GM23338 (cell line): ENCODE results near the gene CLIP1. TPM values are rescaled to one million over a fixed set of nuclear protein-coding genes. Genes with fewer than 3 reads are reported as not detected.

ENCODE experiments used
- ATAC-seq: fragments of 200-7000 bp; cut with Tn5 transposase; 3 replicates; pipeline ENCODE4 v1.9.1; 2020
- DNase-seq: peaks from one replicate; pipeline ENCODE4 v3.0.0-alpha.2; 2015; ENCODE audit warnings: low spot score
- H2AFZ ChIP-seq: fragments of 200-600 bp; sonication (generic); 2 replicates; pipeline ENCODE4 v1.8.0; 2016; ENCODE audit warnings: antibody characterized with exemption, mild to moderate bottlenecking, moderate library complexity
- H3F3A ChIP-seq: fragments of 200-600 bp; sonication (generic); replicated peaks from 2 replicates; pipeline ENCODE4 v1.8.0; 2017; ENCODE audit warnings: antibody characterized with exemption, mixed run types, low read depth
- H3K27ac ChIP-seq: fragments of 200-600 bp; sonication (generic); 2 replicates; pipeline ENCODE4 v1.6.1; 2016; ENCODE audit warnings: low read depth
- H3K27me3 ChIP-seq: fragments of 200-600 bp; sonication (generic); 2 replicates; pipeline ENCODE4 v1.8.0; 2016; ENCODE audit warnings: mild to moderate bottlenecking, mixed run types, moderate library complexity; ENCODE audit not compliant: insufficient read depth
- H3K36me3 ChIP-seq: fragments of 200-600 bp; sonication (generic); 2 replicates; pipeline ENCODE4 v1.8.0; 2016; ENCODE audit warnings: mild to moderate bottlenecking; ENCODE audit not compliant: insufficient read depth
- H3K4me1 ChIP-seq: fragments of 200-600 bp; sonication (generic); 2 replicates; pipeline ENCODE4 v1.8.0; 2016; ENCODE audit warnings: mild to moderate bottlenecking, moderate library complexity; ENCODE audit not compliant: insufficient read depth
- H3K4me2 ChIP-seq: fragments of 200-600 bp; sonication (generic); 2 replicates; pipeline ENCODE4 v1.7.1; 2017; ENCODE audit warnings: mixed run types
- H3K4me3 ChIP-seq: fragments of 200-600 bp; sonication (generic); 2 replicates; pipeline ENCODE4 v1.6.1; 2016; ENCODE audit warnings: mixed run types
- H3K79me2 ChIP-seq: fragments of 200-600 bp; sonication (generic); replicated peaks from 2 replicates; pipeline ENCODE4 v1.8.0; 2017; ENCODE audit warnings: mild to moderate bottlenecking; ENCODE audit not compliant: insufficient read depth
- H3K9me2 ChIP-seq: fragments of 200-600 bp; sonication (generic); 2 replicates; pipeline ENCODE4 v1.8.0; 2017; ENCODE audit not compliant: insufficient read depth
- H4K20me1 ChIP-seq: fragments of 200-600 bp; sonication (generic); replicated peaks from 2 replicates; pipeline ENCODE4 v1.8.0; 2017; ENCODE audit warnings: mild to moderate bottlenecking; ENCODE audit not compliant: insufficient read depth
- H3K27ac Mint-ChIP-seq: 2 replicates; pipeline ENCODE4 v1.8.0; 2020; ENCODE audit warnings: inconsistent platforms, mild to moderate bottlenecking, moderate library complexity, mixed read lengths
- H3K27me3 Mint-ChIP-seq: 3 replicates; pipeline ENCODE4 v1.8.0; 2022; ENCODE audit warnings: low read depth, mild to moderate bottlenecking, moderate library complexity, mixed read lengths, inconsistent platforms; ENCODE audit not compliant: insufficient read depth, poor library complexity
- H3K36me3 Mint-ChIP-seq: 3 replicates; pipeline ENCODE4 v1.8.0; 2021; ENCODE audit warnings: low read depth, mild to moderate bottlenecking, inconsistent platforms, moderate library complexity, mixed read lengths
- H3K4me1 Mint-ChIP-seq: 3 replicates; pipeline ENCODE4 v1.8.0; 2020; ENCODE audit warnings: mild to moderate bottlenecking, inconsistent platforms, mixed read lengths
- H3K4me3 Mint-ChIP-seq: 3 replicates; pipeline ENCODE4 v1.8.0; 2021; ENCODE audit warnings: moderate library complexity, mild to moderate bottlenecking, inconsistent platforms, mixed read lengths
- H3K9me3 Mint-ChIP-seq: 3 replicates; pipeline ENCODE4 v1.8.0; 2020; ENCODE audit warnings: moderate library complexity, mild to moderate bottlenecking, inconsistent platforms, mixed read lengths
- EZH2 ChIP-seq: fragments of 200-600 bp; sonication (generic); IDR thresholded peaks from one replicate; pipeline ENCODE4 v1.8.0; 2017; ENCODE audit warnings: antibody characterized with exemption, mild to moderate bottlenecking, low read depth; ENCODE audit not compliant: unreplicated experiment
- EZH2phosphoT487 ChIP-seq: fragments of 200-600 bp; sonication (generic); IDR thresholded peaks from one replicate; pipeline ENCODE4 v1.8.1; 2018; ENCODE audit warnings: antibody characterized with exemption; ENCODE audit not compliant: unreplicated experiment
- JUNB ChIP-seq: IDR thresholded peaks from one replicate; pipeline ENCODE4 v1.6.1; 2016; ENCODE audit warnings: antibody characterized with exemption; ENCODE audit not compliant: unreplicated experiment
- NANOG ChIP-seq: IDR thresholded peaks from 2 replicates; pipeline ENCODE4 v1.6.1; 2016; ENCODE audit warnings: antibody characterized with exemption, borderline replicate concordance
- STAT1 ChIP-seq: IDR thresholded peaks from one replicate; pipeline ENCODE4 v1.6.1; 2016; ENCODE audit warnings: antibody characterized with exemption; ENCODE audit not compliant: unreplicated experiment
- ZNF114 ChIP-seq: fragments of 250-450 bp; sonication (Bioruptor Pico); IDR thresholded peaks from 2 replicates; pipeline ENCODE4 v1.5.0; 2020; ENCODE audit warnings: mild to moderate bottlenecking, moderate library complexity
- ZNF331 ChIP-seq: fragments of 250-450 bp; sonication (Bioruptor Pico); IDR thresholded peaks from 2 replicates; pipeline ENCODE4 v1.5.0; 2020; ENCODE audit warnings: low read depth, mild to moderate bottlenecking, moderate library complexity
- polyA plus RNA-seq: library from polyadenylated mRNA; unstranded; fragments of >200 nt; fragmentation: Nextera tagmentation; extraction: Ambion mirVana; gene quantifications from 2 replicates; pipeline ENCODE4 v1.2.1, GENCODE V29; 2016
- total RNA-seq: library from RNA; depleted of rRNA; stranded (reverse); fragments of >200 nt; shearing (Covaris generic); gene quantifications from 2 replicates; pipeline ENCODE4 v1.2.3, GENCODE V29; 2014
- TF ChIP-seq, protein P1 (sequence below): IDR thresholded peaks from one replicate; pipeline ENCODE4 v1.6.1; 2018; ENCODE audit warnings: antibody characterized with exemption; ENCODE audit not compliant: unreplicated experiment
- TF ChIP-seq, protein P2 (sequence below), 2 experiments: fragments of 200-600 bp in 1 of 2; sonication (generic) in 1 of 2; conservative IDR thresholded peaks; 2 replicates each; pipeline versions ENCODE4 v1.5.1 to v1.6.1; 2016 to 2017; ENCODE audit warnings: antibody characterized with exemption in 2 of 2, low read depth in 2 of 2, mild to moderate bottlenecking in 2 of 2, moderate library complexity in 1 of 2

CLIP1 gene
- total and polyA plus RNA-seq, 2 experiments from 2014 or later = 11.5 to 21.1 TPM

DNA sequence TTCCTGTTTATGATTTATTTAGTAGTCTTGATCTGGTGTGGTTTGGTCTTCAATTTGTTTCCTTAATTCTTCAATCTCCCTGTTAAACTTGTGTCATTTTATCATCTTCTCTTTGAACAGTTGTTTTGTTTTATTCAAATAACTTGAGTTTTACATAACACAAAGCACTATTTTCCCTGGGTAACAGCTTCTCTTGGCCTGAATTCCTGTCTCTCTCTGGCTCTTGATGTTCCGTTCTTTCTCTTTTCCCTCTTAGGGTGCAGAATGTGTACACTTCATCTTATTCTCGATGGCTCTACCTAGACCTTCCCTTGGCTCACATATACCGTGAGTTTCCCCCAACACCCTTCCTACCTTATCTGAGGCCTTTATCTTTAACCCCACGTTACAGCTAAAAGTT lies 119.4 kb downstream of the CLIP1 start:
- TF ChIP-seq ZNF114 (CRISPR knock-in tag) (no peak), STAT1 (no peak)
- no peak overlapping the region for H3K27ac Mint-ChIP-seq
- no peak overlapping the region for H2AFZ ChIP-seq
- H3K4me2 ChIP-seq = no peak overlapping the region
- no peaks in the 10 kb centered on the region for H3K36me3 ChIP-seq
- ATAC-seq = no peak
- no peaks in the 10 kb centered on the region; the same call in 2 of the 3 replicates for H3K4me1 Mint-ChIP-seq
- H3K36me3 Mint-ChIP-seq = no peaks in the 10 kb centered on the region
- H4K20me1 ChIP-seq = no peaks in the 10 kb centered on the region
- no peaks in the 10 kb centered on the region for H3K27me3 ChIP-seq
- no peak for DNase-seq
- no peaks in the 10 kb centered on the region for H3K4me1 ChIP-seq
- H3F3A ChIP-seq = no peaks in the 10 kb centered on the region
- H3K9me2 ChIP-seq = no peaks in the 10 kb centered on the region
- H3K27me3 Mint-ChIP-seq = peaks cover 2% of the 10 kb centered on the region
- H3K9me3 Mint-ChIP-seq = no peaks in the 10 kb centered on the region
- no peak overlapping the region for H3K4me3 ChIP-seq
- H3K79me2 ChIP-seq = no peaks in the 10 kb centered on the region
- H3K27ac ChIP-seq = no peak overlapping the region
- no peak overlapping the region for H3K4me3 Mint-ChIP-seq

DNA sequence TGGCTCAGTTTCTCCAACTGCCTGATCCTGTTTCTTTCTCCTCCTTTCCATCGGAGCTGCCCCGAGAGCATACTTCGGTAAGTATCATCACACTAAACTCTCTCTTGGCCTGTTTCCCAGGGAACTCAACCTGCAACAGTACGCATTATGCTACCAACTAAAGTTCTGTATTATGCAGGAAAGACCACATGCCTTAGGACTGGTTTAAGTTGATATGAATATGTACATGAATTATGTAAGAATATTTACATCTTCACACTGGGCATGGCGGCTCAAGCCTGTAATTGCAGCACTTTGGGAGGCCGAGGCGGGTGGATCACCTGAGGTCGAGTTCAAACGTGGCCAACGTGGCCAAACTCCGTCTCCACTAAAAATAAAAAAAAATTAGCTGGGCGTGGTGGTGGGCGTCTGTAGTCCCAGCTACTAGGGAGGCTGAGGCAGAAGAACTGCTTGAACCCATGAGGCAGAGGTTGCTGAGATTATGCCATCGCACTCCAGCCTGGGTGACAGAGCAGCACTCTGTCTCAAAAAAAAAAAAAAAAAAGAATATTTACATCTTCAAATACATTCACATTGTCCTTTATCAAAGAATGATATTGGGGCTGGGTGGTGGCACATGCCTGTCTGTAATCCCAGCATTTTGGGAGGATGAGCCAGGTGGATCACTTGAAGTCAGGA lies 124.3 kb downstream of the CLIP1 start:
- no peaks in the 10 kb centered on the region for H3K36me3 Mint-ChIP-seq
- Histone ChIP-seq H3K27ac (no peak overlapping the region), H3F3A (no peaks in the 10 kb centered on the region), H3K27me3 (no peaks in the 10 kb centered on the region), H3K4me2 (no peak overlapping the region), H3K9me2 (no peaks in the 10 kb centered on the region), H3K36me3 (no peaks in the 10 kb centered on the region), H3K4me1 (no peaks in the 10 kb centered on the region), H3K79me2 (no peaks in the 10 kb centered on the region), H2AFZ (no peak overlapping the region), H4K20me1 (no peaks in the 10 kb centered on the region), H3K4me3 (no peak overlapping the region)
- H3K9me3 Mint-ChIP-seq = no peaks in the 10 kb centered on the region
- no peak overlapping the region for H3K27ac Mint-ChIP-seq
- peaks cover 2% of the 10 kb centered on the region for H3K27me3 Mint-ChIP-seq
- TF ChIP-seq JUNB (no peak), NANOG (no peak), STAT1 (no peak), ZNF331 (CRISPR knock-in tag) (no peak), EZH2 (no peak), EZH2phosphoT487 (no peak)
- TF ChIP-seq, protein P1, sequence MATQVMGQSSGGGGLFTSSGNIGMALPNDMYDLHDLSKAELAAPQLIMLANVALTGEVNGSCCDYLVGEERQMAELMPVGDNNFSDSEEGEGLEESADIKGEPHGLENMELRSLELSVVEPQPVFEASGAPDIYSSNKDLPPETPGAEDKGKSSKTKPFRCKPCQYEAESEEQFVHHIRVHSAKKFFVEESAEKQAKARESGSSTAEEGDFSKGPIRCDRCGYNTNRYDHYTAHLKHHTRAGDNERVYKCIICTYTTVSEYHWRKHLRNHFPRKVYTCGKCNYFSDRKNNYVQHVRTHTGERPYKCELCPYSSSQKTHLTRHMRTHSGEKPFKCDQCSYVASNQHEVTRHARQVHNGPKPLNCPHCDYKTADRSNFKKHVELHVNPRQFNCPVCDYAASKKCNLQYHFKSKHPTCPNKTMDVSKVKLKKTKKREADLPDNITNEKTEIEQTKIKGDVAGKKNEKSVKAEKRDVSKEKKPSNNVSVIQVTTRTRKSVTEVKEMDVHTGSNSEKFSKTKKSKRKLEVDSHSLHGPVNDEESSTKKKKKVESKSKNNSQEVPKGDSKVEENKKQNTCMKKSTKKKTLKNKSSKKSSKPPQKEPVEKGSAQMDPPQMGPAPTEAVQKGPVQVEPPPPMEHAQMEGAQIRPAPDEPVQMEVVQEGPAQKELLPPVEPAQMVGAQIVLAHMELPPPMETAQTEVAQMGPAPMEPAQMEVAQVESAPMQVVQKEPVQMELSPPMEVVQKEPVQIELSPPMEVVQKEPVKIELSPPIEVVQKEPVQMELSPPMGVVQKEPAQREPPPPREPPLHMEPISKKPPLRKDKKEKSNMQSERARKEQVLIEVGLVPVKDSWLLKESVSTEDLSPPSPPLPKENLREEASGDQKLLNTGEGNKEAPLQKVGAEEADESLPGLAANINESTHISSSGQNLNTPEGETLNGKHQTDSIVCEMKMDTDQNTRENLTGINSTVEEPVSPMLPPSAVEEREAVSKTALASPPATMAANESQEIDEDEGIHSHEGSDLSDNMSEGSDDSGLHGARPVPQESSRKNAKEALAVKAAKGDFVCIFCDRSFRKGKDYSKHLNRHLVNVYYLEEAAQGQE = no peak
- TF ChIP-seq, protein P2, sequence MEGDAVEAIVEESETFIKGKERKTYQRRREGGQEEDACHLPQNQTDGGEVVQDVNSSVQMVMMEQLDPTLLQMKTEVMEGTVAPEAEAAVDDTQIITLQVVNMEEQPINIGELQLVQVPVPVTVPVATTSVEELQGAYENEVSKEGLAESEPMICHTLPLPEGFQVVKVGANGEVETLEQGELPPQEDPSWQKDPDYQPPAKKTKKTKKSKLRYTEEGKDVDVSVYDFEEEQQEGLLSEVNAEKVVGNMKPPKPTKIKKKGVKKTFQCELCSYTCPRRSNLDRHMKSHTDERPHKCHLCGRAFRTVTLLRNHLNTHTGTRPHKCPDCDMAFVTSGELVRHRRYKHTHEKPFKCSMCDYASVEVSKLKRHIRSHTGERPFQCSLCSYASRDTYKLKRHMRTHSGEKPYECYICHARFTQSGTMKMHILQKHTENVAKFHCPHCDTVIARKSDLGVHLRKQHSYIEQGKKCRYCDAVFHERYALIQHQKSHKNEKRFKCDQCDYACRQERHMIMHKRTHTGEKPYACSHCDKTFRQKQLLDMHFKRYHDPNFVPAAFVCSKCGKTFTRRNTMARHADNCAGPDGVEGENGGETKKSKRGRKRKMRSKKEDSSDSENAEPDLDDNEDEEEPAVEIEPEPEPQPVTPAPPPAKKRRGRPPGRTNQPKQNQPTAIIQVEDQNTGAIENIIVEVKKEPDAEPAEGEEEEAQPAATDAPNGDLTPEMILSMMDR (conservative IDR thresholded peaks at IDR 0.05; ENCODE audit: low read depth in 2 of 2) = no peak
- H3K4me3 Mint-ChIP-seq = no peak overlapping the region
- no peak for ATAC-seq
- H3K4me1 Mint-ChIP-seq = no peaks in the 10 kb centered on the region
- DNase-seq = no peak
